Cardiac muscle cell (in vitro differentiated cells and primary cell): ENCODE data around the gene NFX1. TPM values are rescaled to one million over a fixed set of nuclear protein-coding genes. Genes with fewer than 3 reads are reported as not detected.
"Not testable (repeated sequence)": the region's sequence is repeated elsewhere in the genome, so short reads cannot be mapped to it uniquely, and the experiment has no call there.

Source experiments
- DNase-seq, 2 donors: peaks; one replicate each; pipeline versions ENCODE4 v3.0.0 to v3.0.0-alpha.2; 2010 to 2017; ENCODE audit warnings: low read depth in 1 of 2, low spot score in 1 of 2
- H3K27ac ChIP-seq: fragments of 200-600 bp; sonication (generic); 2 replicates; pipeline ENCODE4 v1.5.1; 2016
- H3K27me3 ChIP-seq: fragments of 200-600 bp; sonication (generic); 2 replicates; pipeline ENCODE4 v1.6.0; 2016; ENCODE audit warnings: control low read depth
- H3K36me3 ChIP-seq: fragments of 200-600 bp; sonication (generic); 2 replicates; pipeline ENCODE4 v1.5.1; 2016; ENCODE audit warnings: control low read depth
- H3K4me1 ChIP-seq: fragments of 200-600 bp; sonication (generic); 2 replicates; pipeline ENCODE4 v1.8.1; 2017; ENCODE audit warnings: low read depth, mild to moderate bottlenecking, mixed run types
- H3K4me3 ChIP-seq: fragments of 200-600 bp; sonication (generic); 2 replicates; pipeline ENCODE4 v1.5.1; 2016; ENCODE audit warnings: mild to moderate bottlenecking
- H3K9me3 ChIP-seq: fragments of 200-600 bp; sonication (generic); 2 replicates; pipeline ENCODE4 v1.5.1; 2017; ENCODE audit warnings: low read depth, mild to moderate bottlenecking, control low read depth
- CTCF ChIP-seq: IDR thresholded peaks from 2 replicates; pipeline ENCODE4 v1.5.1; 2012; ENCODE audit warnings: low read depth, mild to moderate bottlenecking, low read length
- polyA plus RNA-seq: library from polyadenylated mRNA; unstranded; fragments of >200 nt; fragmentation: Nextera tagmentation; extraction: Ambion mirVana; gene quantifications from 2 replicates; pipeline ENCODE4 v1.2.1, GENCODE V29; 2016
- total RNA-seq: library from RNA; depleted of rRNA; stranded (reverse); fragments of >200 nt; gene quantifications from 2 replicates; pipeline ENCODE4 v1.2.3, GENCODE V29; 2016

The NFX1 gene
- total and polyA plus RNA-seq, 2 experiments from 2014 or later = 19.3 to 29.9 TPM

GRCh38 chr9:33354651-33355211, 64.4 kb downstream of the NFX1 start:
- no peak overlapping the region for H3K4me3 ChIP-seq
- H3K27me3 ChIP-seq = no peaks in the 10 kb centered on the region
- DNase-seq = peak in 1 of 2 donors; percentile 71
- no peak overlapping the region for H3K27ac ChIP-seq
- TF ChIP-seq CTCF = no peak
- no peaks in the 10 kb centered on the region for H3K4me1 ChIP-seq
- no peaks in the 10 kb centered on the region for H3K9me3 ChIP-seq
- H3K36me3 ChIP-seq = peaks cover 7% of the 10 kb centered on the region

GRCh38 chr9:33355933-33356332, 65.6 kb downstream of the NFX1 start:
- Histone ChIP-seq H3K36me3 (peaks cover 7% of the 10 kb centered on the region), H3K27me3 (no peaks in the 10 kb centered on the region), H3K27ac (no peak overlapping the region), H3K4me1 (no peaks in the 10 kb centered on the region), H3K9me3 (no peaks in the 10 kb centered on the region), H3K4me3 (no peak overlapping the region)
- no peak for DNase-seq
- TF ChIP-seq CTCF = no peak

GRCh38 chr9:33358641-33359040, 68.3 kb downstream of the NFX1 start:
- DNase-seq, H3K4me3 ChIP-seq, H3K9me3 ChIP-seq, H3K27ac ChIP-seq, H3K4me1 ChIP-seq, H3K36me3 ChIP-seq, H3K27me3 ChIP-seq: not testable (repeated sequence)

DNA sequence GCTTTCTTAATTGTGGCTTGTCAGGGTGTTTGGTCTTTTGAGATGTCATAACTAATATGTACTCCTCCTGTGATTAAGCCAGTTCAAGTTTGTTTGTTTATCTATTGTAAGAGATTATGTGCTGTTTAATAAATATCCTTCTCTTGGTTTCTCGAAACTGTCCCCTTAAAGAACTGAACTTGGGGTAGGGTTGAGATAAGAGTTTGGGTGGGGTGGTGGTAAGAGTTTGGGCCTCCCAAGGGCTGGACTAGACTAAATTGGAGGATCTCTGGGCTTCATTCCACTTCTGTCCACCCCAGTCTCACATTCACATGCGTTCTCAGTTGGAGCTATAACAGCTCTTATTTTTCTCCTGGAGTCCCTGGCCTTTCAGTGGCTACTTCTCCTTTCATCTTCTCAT, 73.8 kb downstream of the NFX1 start:
- H3K27me3 ChIP-seq = no peaks in the 10 kb centered on the region
- no peak for TF ChIP-seq CTCF
- H3K27ac ChIP-seq = no peak overlapping the region
- H3K4me3 ChIP-seq = no peak overlapping the region
- no peaks in the 10 kb centered on the region for H3K9me3 ChIP-seq
- peaks cover 15% of the 10 kb centered on the region for H3K36me3 ChIP-seq
- no peak for DNase-seq
- no peaks in the 10 kb centered on the region for H3K4me1 ChIP-seq

GRCh38 chr9:33364814-33365213, 74.5 kb downstream of the NFX1 start:
- not testable (repeated sequence) for DNase-seq, H3K27me3 ChIP-seq, H3K27ac ChIP-seq, H3K9me3 ChIP-seq, H3K4me3 ChIP-seq, H3K4me1 ChIP-seq
- peaks cover 21% of the 10 kb centered on the region for H3K36me3 ChIP-seq

GRCh38 chr9:33366979-33367480, 76.7 kb downstream of the NFX1 start:
- no peaks in the 10 kb centered on the region for H3K9me3 ChIP-seq
- H3K27ac ChIP-seq = no peak overlapping the region
- TF ChIP-seq CTCF = no peak
- H3K36me3 ChIP-seq = peaks cover 35% of the 10 kb centered on the region
- no peak overlapping the region for H3K4me3 ChIP-seq
- no peaks in the 10 kb centered on the region for H3K4me1 ChIP-seq
- H3K27me3 ChIP-seq = no peaks in the 10 kb centered on the region
- DNase-seq = no peak

DNA sequence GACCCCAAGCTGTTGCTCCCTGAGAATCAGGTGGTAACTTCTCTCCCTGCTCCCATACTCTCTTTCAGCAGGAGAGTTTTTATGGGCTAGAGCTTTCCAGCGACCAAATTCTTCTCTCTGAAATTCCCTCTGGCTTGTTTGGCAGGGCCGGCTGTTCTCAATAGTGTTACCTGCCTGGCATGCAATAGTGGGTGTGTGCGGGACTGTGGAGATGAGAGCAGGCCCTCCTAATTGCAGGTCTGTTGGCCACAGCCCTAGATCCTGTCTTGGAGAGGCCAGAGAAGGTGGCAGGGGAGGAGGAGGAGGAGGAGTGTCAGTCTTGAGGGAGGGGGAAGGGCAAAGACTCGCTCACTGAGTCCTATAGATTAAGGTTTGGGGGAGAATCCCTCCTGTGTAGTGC, 82.6 kb downstream of the NFX1 start:
- Histone ChIP-seq H3K27me3 (no peaks in the 10 kb centered on the region), H3K4me1 (peaks cover 3% of the 10 kb centered on the region), H3K36me3 (peaks cover 23% of the 10 kb centered on the region), H3K9me3 (no peaks in the 10 kb centered on the region), H3K4me3 (no peak overlapping the region), H3K27ac (peak overlapping the region; percentile 10)
- TF ChIP-seq CTCF = no peak
- DNase-seq = no peak
